Measurements from ENCODE around the gene PRDM13.
"Not testable (repeated sequence)": the region's sequence is repeated elsewhere in the genome, so short reads cannot be mapped to it uniquely, and the experiment has no call there.

Gene PRDM13

GRCh38 chr6:99590728-99591672 lies 15.6 kb upstream of the PRDM13 start:
- peaks cover 21% of the 10 kb centered on the region; the same call in 1 of the 2 replicates for H3K27me3 ChIP-seq (replicated peaks; ENCODE audit: insufficient read depth, low read length)
- H4K20me1 ChIP-seq (ENCODE audit: insufficient read depth, low read length) = no peaks in the 10 kb centered on the region
- H3K79me2 ChIP-seq (ENCODE audit: low read length) = no peaks in the 10 kb centered on the region
- H2AFZ ChIP-seq (ENCODE audit: low read length) = no peak overlapping the region
- H3K9me3 ChIP-seq (replicated peaks; ENCODE audit: insufficient read depth, low read length) = no peaks in the 10 kb centered on the region
- no peak overlapping the region; the same call in 1 of the 2 replicates for H3K4me3 ChIP-seq (ENCODE audit: low read length)
- no peak overlapping the region for H3K9ac ChIP-seq (ENCODE audit: low read length)
- no peaks in the 10 kb centered on the region for H3K9me2 ChIP-seq (replicated peaks; ENCODE audit: insufficient read depth, low read length)
- no peak for DNase-seq
- 0 out of 2 replicates have a peak, but pooled peaks cover 2% of the 10 kb centered on the region for H3F3A ChIP-seq (ENCODE audit: insufficient read depth, low read length)
- no peak overlapping the region for H3K27ac ChIP-seq (ENCODE audit: low read length)
- TF ChIP-seq CTCF (IDR thresholded peaks at IDR 0.05; ENCODE audit: low read length) (no peak), EZH2phosphoT487 (IDR thresholded peaks at IDR 0.05; ENCODE audit: low read length) (no peak), EZH2 (optimal IDR thresholded peaks at IDR 0.05; ENCODE audit: low read depth, low read length) (no peak)
- H3K4me1 ChIP-seq (ENCODE audit: low read length) = 0 out of 2 replicates have a peak, but pooled peaks cover 4% of the 10 kb centered on the region
- peak overlapping the region; percentile 31 for H3K4me2 ChIP-seq (ENCODE audit: low read depth, low read length)
- H3K36me3 ChIP-seq (replicated peaks; ENCODE audit: insufficient read depth, low read length) = no peaks in the 10 kb centered on the region

GRCh38 chr6:99591673-99592364 lies 14.8 kb upstream of the PRDM13 start:
- H3K27me3 ChIP-seq (replicated peaks; ENCODE audit: insufficient read depth, low read length) = peaks cover 21% of the 10 kb centered on the region; the same call in 1 of the 2 replicates
- TF ChIP-seq EZH2phosphoT487 (IDR thresholded peaks at IDR 0.05; ENCODE audit: low read length) (no peak), EZH2 (optimal IDR thresholded peaks at IDR 0.05; ENCODE audit: low read depth, low read length) (no peak), CTCF (IDR thresholded peaks at IDR 0.05; ENCODE audit: low read length) (no peak)

GRCh38 chr6:99592900-99593299 lies 13.7 kb upstream of the PRDM13 start:
- H2AFZ ChIP-seq (ENCODE audit: low read length) = no peak overlapping the region
- no peak overlapping the region for H3K9ac ChIP-seq (ENCODE audit: low read length)
- peaks cover 21% of the 10 kb centered on the region; the same call in 1 of the 2 replicates for H3K27me3 ChIP-seq (replicated peaks; ENCODE audit: insufficient read depth, low read length)
- H3K9me2 ChIP-seq (replicated peaks; ENCODE audit: insufficient read depth, low read length) = no peaks in the 10 kb centered on the region
- no peaks in the 10 kb centered on the region for H3K36me3 ChIP-seq (replicated peaks; ENCODE audit: insufficient read depth, low read length)
- no peak for DNase-seq
- H3K4me1 ChIP-seq (ENCODE audit: low read length) = 0 out of 2 replicates have a peak, but pooled peaks cover 4% of the 10 kb centered on the region
- no peaks in the 10 kb centered on the region for H3K79me2 ChIP-seq (ENCODE audit: low read length)
- no peak overlapping the region for H3K4me3 ChIP-seq (ENCODE audit: low read length)
- no peaks in the 10 kb centered on the region for H4K20me1 ChIP-seq (ENCODE audit: insufficient read depth, low read length)
- no peak overlapping the region for H3K4me2 ChIP-seq (ENCODE audit: low read depth, low read length)
- TF ChIP-seq EZH2phosphoT487 (IDR thresholded peaks at IDR 0.05; ENCODE audit: low read length) = no peak
- no peak for TF ChIP-seq CTCF (IDR thresholded peaks at IDR 0.05; ENCODE audit: low read length)
- no peak for TF ChIP-seq EZH2 (optimal IDR thresholded peaks at IDR 0.05; ENCODE audit: low read depth, low read length)
- H3K27ac ChIP-seq (ENCODE audit: low read length) = no peak overlapping the region
- no peaks in the 10 kb centered on the region for H3K9me3 ChIP-seq (replicated peaks; ENCODE audit: insufficient read depth, low read length)
- H3F3A ChIP-seq (ENCODE audit: insufficient read depth, low read length) = 0 out of 2 replicates have a peak, but pooled peaks cover 2% of the 10 kb centered on the region

More at GRCh38 chr6:99591673-99592364, 14.8 kb upstream of the PRDM13 start:
- H3K79me2 ChIP-seq (ENCODE audit: low read length) = no peaks in the 10 kb centered on the region
- H3F3A ChIP-seq (ENCODE audit: insufficient read depth, low read length) = 0 out of 2 replicates have a peak, but pooled peaks cover 2% of the 10 kb centered on the region
- DNase-seq = no peak
- H2AFZ ChIP-seq (ENCODE audit: low read length) = no peak overlapping the region
- H3K27ac ChIP-seq (ENCODE audit: low read length) = no peak overlapping the region
- H3K9me3 ChIP-seq (replicated peaks; ENCODE audit: insufficient read depth, low read length) = no peaks in the 10 kb centered on the region
- H3K4me1 ChIP-seq (ENCODE audit: low read length) = 0 out of 2 replicates have a peak, but pooled peaks cover 4% of the 10 kb centered on the region
- H4K20me1 ChIP-seq (ENCODE audit: insufficient read depth, low read length) = no peaks in the 10 kb centered on the region
- H3K36me3 ChIP-seq (replicated peaks; ENCODE audit: insufficient read depth, low read length) = no peaks in the 10 kb centered on the region
- no peaks in the 10 kb centered on the region for H3K9me2 ChIP-seq (replicated peaks; ENCODE audit: insufficient read depth, low read length)
- H3K4me3 ChIP-seq (ENCODE audit: low read length) = no peak overlapping the region
- H3K4me2 ChIP-seq (ENCODE audit: low read depth, low read length) = no peak overlapping the region
- H3K9ac ChIP-seq (ENCODE audit: low read length) = no peak overlapping the region

GRCh38 chr6:99594696-99595095 lies 11.9 kb upstream of the PRDM13 start:
- H3K9me2 ChIP-seq (replicated peaks; ENCODE audit: insufficient read depth, low read length); H4K20me1 ChIP-seq (ENCODE audit: insufficient read depth, low read length); H2AFZ ChIP-seq (ENCODE audit: low read length); H3K27ac ChIP-seq (ENCODE audit: low read length); H3F3A ChIP-seq (ENCODE audit: insufficient read depth, low read length); H3K4me2 ChIP-seq (ENCODE audit: low read depth, low read length); H3K36me3 ChIP-seq (replicated peaks; ENCODE audit: insufficient read depth, low read length); H3K4me3 ChIP-seq (ENCODE audit: low read length); DNase-seq; H3K79me2 ChIP-seq (ENCODE audit: low read length); H3K9ac ChIP-seq (ENCODE audit: low read length); H3K9me3 ChIP-seq (replicated peaks; ENCODE audit: insufficient read depth, low read length); H3K4me1 ChIP-seq (ENCODE audit: low read length): not testable (repeated sequence)
- H3K27me3 ChIP-seq (replicated peaks; ENCODE audit: insufficient read depth, low read length) = peaks cover 18% of the 10 kb centered on the region; the same call in 1 of the 2 replicates

Data from MM.1S (cell line).